Stimulated activated CD4-positive, alpha-beta T cell treated with anti-CD3 and anti-CD28 coated beads, Interleukin-15, amount 100 ng/mL, for 1 hour (primary cell): ENCODE measurements around the gene TRIP13.
A peak's percentile ranks its signal among the peaks of the same experiment; 100 is the strongest.
"Not testable (repeated sequence)": the region's sequence is repeated elsewhere in the genome, so short reads cannot be mapped to it uniquely, and the experiment has no call there.

Experiments
- DNase-seq, 2 donors: peaks; one replicate each; pipeline ENCODE4 v3.0.0-alpha.2; 2020; ENCODE audit warnings: low read depth in 1 of 2, low spot score in 1 of 2

TRIP13 gene, protein sequence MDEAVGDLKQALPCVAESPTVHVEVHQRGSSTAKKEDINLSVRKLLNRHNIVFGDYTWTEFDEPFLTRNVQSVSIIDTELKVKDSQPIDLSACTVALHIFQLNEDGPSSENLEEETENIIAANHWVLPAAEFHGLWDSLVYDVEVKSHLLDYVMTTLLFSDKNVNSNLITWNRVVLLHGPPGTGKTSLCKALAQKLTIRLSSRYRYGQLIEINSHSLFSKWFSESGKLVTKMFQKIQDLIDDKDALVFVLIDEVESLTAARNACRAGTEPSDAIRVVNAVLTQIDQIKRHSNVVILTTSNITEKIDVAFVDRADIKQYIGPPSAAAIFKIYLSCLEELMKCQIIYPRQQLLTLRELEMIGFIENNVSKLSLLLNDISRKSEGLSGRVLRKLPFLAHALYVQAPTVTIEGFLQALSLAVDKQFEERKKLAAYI

DNA sequence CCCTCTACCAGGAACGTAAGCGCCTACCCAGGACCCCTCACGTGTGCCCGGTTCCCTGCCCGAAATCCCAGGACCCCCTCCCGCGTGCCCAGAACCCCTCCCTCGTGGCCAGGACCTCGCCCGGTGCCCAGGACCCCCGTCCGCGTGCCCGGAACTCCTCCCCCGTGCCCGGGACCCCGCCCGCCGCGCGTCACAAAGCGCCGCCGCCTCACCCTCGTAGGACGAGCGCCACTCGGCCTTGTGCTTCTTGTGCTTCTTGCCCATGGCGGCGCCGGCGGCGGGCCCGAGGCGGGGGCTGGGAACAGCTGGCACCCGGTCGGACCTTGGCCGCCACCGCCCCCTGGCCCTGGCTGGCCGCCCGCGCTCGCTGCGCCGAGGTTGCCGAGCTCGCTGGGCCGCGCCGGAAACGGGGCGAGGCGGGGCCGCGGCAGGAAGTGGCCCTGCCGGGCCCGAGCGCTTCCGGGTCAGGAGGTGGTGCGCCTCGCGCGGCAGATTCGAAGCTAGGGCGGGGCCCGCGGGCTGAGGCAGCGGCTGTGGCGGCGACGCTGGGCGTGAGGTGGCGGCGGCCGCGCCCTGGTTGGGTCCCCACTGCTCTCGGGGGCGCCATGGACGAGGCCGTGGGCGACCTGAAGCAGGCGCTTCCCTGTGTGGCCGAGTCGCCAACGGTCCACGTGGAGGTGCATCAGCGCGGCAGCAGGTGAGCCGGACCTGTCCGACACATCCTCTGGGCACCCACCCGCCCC, at the start of gene TRIP13, which contains the start of gene BRD9:
Gene TRIP13, plus strand, starts transcription at position 491 of the 743 bp plus-strand sequence. Its CDS starts 115 bp downstream, at position 606.
Gene BRD9, minus strand, starts transcription at position 408 of the 743 bp plus-strand sequence. Its CDS starts 144 bp downstream, at position 264.
- DNase-seq: peak; percentile 69 to 77

DNA sequence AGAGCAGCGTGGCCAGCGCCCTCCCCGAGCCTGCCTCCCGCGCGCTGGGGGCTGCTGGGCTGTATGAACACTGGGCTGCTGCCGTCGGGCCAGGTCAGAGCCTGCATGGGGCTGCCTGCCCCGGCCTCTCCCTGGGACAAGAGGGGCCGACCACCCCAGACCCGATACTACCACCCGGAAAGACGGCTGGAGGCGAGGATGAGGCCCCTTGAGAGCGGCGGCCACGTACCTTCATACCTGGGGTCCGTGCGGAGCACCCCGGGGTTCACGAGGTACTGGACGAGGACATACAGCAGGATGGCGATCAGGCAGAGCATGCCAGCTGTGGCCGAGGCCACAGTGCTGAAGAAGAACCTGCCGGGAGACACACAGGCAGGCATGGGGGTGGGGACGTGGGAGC, 49.3 kb upstream of the TRIP13 start:
- not testable (repeated sequence) for DNase-seq

DNA sequence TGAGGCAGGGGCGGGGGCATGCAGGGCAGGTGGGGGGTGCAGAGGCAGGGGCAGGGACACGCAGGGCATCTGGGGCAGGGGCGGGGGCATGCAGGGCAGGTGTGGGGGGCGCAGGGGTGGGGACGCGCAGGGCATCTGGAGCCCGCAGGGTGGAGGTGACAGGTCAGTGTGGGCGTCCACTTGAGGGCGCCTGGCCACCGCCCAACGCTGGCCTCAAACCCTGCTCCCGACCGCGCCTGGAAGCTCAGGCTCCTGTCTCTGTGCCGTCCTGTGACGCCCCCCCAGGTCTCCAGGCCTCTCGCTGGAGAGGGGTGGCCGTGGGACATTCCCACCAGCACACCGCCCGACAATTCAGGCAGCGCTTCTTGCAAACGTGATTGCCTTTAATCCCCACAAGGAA, 48.8 kb upstream of the TRIP13 start:
- not testable (repeated sequence) for DNase-seq

DNA sequence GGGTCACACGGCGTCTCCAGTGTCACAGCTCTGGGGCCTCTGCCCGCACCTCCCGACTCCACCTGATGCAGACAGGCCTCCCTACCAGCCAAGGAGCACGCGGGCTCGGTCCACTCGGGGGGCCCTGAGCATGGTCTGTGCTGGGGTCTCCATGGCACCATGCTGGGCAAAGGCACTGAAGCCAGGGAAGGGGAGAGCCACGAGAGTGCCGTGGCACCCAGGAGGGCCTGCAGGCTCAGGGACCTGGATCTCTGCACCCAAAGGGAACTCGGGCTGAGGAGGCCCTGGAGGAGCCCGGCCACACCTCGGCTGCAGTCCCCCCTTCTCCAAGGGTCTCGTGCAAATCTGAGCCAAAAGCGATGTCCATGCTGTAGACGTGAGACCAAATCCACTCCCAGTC, 48.3 kb upstream of the TRIP13 start:
- not testable (repeated sequence) for DNase-seq

DNA sequence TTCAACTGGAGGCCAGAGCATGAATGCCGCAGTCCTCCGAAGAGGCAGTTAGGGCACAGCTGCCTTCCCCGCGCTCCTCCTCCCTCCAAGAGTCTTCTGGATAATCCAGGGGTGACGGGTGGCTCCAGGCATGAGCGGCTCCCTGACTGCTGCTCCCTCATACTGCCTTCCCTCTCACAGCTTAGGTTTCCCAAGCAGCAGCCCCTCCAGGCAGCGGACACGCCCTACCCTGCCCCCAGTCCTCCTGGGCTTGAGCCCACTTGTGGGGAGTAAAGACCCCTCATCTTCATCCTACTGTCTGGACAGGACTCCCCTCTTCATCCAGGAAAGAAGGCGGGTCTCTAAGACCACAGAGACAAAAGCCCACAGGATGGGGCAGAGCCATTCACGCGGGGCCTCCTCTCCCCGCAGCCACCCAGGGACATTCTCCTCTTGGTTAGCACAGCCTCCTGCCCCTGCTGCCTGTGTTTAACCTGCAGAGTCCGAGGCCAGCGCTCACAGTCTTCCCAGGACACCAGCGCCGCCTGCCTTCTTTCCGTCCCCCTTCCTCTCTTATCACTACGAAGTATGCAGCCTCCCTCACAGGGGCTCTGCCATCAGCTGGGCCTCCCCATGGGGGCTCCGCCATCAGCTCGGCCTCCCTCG, 47.5 kb upstream of the TRIP13 start:
- not testable (repeated sequence) for DNase-seq

DNA sequence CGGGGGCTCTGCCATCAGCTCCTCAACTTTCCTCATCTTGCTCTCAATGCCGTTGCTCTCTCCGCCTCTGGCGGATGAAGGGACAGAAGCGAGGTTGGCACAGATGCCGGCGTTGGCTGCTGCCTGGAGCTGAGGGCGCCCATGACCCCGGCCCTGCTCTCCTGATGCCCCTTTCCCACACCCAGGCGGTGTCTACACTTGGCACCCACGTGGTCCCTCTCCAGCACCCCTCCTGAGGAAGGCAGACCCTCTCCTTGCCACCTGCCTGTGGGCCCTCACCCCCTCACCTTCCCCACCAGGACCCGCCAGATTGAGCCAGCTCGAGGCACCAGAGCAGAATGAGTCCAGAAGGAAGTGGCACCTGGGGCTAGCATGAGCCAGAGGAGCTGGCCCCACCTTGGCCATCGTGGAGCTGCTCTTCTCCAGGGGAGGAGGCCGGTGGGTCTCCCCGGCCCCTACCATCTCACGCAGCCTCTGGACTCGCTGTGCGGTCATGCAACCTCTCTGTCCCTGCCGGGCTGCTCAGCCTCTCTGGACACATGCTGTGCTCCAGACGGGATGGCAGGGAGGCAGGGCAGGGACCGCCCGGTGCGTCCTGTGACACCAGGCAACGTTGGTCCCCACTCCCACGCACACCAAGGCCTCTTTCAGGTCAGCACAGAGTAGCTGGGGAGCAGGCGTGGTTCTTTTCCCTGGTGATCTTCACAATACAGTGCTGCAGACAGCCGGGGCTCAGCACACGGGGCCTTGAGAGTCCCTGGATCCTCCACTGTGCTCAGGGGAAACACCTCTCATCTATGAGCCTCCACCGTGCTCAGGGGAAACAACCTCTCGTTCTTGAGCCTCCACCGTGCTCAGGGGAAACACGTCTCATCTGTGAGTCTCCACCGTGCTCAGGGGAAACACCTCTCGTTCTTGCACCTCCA, 46.7 kb upstream of the TRIP13 start:
- not testable (repeated sequence) for DNase-seq

DNA sequence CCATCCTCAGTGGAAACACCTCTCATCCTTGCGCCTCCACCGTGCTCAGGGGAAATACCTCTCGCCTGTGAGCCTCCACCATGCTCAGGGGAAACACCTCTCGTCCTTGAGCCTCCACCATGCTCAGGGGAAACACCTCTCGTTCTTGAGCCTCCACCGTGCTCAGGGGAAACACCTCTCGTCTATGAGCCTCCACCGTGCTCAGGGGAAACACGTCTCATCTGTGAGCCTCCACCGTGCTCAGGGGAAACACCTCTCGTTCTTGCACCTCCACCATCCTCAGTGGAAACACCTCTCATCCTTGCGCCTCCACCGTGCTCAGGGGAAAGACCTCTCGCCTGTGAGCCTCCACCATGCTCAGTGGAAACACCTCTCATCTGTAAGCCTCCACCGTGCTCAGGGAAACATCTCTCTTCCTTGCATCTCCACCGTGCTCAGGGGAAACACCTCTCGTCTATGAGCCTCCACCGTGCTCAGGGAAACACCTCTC, 46.0 kb upstream of the TRIP13 start:
- DNase-seq: not testable (repeated sequence)

DNA sequence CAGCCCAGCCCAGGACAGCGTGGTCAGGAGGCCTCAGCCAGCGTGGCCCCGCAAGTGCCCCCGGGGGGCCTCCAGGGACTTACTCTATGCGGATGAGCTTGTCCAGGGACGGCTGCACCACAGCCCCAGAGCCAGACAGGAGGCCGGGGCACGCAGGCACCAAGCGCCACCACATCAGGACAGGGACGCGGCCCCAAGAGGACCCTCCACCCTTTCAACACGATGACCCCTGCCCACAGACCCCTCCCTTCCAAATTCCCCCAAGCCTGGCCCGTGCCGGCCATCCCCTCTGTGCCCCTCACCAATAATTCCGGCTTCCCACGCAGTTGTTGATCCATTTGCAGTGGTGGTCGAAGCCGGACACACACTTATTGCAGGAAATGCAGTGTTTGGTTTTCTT, 45.5 kb upstream of the TRIP13 start:
- DNase-seq: not testable (repeated sequence)

DNA sequence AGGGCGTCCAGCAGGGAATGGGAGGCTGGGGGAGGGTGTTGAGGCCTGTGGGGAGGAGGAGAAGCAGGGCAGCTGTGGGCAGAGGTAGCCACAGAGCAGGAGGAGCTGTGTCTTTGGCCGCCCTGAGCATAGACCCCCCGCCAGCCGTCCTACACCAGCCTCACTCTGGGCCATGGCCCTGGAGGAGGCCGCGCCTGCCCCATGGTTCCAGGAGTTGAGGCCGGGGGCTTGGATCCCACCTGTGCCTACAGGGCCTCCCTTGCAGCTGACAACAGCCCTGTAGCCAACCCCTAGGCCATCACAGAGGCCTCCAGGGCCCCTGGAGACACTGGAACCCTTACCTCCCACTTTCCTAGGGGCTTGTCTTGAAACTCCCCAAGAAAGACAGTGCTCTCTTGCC, 44.9 kb upstream of the TRIP13 start:
- DNase-seq: not testable (repeated sequence)

DNA sequence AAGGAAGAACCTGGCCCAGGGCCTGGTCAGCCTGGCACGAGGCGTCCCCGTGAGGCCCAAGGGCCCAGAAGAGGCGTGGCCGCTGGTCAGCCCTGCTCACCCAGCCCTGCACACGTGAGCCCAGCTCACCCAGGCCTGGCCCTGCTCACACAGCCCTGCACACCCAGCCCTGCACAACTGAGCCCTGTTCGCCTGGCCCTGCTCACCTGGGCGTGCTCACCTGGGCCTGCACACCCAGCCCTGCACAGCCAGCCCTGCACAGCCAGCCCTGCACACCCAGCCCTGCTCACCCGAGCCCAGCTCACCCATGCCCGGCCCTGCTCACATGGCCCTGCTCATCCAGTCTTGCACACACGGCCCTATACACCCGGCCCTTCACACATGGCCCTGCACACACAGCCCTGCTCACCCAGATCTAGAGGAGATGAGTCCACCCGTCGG, 44.0 kb upstream of the TRIP13 start:
- DNase-seq: no peak

DNA sequence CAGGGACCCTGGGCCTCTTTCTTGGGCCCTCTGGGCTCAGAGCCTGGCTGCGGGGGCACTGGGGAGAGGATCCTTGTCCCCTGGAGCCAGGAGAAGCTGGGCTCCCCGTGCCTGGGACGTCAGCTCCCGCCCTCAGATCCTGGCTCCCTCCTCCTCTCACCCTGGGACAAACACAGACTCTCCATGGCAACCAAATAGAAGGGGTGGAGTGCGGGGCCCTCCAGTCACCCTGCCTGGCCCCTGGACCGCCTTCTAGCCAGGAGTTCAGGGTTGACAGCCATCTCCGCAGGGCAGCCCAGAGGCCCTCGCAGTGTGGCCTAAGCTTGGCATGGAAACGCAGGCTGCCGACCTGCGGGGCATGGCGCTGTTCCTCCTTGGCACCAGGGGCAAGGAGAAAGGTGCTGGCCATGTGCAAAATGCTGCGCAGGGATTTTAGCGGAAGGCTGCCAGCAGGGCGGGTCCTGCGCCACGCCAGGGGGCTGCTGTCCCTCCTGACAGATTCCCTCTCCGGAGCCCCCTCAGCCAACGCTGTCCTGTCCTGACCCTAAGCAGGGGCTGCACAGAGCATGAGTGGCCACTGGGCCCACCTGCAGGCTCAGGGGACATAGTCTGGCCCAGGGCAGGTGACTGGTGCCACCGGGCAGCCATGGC, 42.9 kb upstream of the TRIP13 start:
- DNase-seq: no peak

DNA sequence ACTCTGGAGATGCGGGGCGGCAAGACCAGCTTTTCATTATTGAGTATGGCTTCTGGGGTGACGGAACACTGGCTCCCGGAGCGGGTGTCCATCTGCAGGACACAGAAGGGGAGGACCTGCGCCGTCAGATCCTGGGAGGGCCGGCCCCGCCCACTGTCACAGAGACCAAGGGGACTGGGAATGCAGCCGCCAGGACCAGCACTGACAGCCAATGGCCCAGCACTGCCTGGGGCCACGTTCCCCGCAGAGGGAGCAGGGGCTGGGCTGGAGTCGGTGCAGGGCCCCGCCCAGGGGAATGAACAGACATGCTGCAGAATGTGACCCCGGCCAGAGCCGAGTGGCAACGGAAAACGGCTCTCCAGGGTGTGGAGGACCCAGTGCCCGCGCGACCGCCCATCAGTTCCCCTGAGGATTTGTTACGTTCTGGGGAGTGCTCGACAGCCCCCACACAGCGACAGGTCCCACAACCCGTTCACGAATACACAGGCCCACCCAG, 42.1 kb upstream of the TRIP13 start, which contains the start of gene ZDHHC11:
Gene ZDHHC11, minus strand, starts transcription at position 476 of the 496 bp plus-strand sequence. Its CDS starts 384 bp downstream, at position 92.
- DNase-seq: no peak

DNA sequence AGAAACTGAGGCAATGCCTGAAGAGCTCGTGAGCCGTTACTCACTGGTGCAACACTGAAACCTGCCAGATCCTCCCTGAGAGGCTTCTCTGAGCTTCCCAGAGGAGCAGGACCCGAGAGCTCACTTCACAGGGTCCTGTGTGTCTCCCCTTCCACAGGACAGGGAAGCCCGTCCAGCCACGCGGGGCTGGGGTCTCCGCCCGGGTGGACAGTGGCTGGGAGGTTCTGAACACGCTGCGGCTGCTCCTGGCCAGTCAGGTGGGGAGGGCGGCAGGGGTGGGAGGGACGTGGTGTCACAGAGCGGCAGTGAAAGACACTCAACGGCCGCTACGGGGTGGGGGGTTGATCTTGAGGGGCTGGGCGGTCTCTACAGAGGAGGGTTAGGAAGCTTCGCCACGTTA, 41.6 kb upstream of the TRIP13 start:
- no peak for DNase-seq

DNA sequence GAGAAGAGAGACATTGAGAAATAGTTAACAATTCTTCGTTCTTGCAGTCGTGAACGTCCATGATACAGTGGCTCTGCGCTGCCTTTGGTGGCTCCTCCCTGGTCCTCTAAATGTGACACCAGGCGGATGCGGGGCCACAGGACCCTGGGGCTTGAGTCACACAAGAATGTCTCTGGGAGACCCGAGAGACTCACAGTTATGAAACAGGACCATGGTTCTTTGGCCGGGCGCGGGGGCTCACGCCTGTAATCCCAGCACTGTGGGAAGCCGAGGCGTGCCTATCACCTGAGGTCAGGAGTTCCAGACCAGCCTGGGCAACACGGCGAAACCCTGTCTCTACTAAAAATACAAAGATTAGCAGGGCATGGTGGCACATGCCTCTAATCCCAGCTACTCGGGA, 41.1 kb upstream of the TRIP13 start:
- no peak for DNase-seq

DNA sequence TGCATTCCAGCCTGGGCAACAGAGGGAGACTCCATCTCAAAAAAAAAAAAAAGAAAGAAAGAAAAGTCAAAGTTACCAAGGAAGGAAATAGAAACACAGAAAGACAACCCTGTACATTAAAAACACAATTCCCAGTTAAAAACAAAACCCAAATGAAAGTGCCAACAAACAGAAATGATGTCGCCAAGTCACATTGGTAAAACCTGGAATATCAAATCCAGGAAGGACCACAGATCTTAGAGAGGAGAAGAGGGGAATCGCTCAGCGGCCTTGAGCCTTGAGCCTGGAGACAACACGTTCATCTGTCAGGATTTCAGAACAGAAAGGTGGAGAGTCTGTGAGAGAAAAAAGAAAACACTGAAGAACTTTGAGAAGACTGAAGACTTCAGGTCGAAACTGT, 40.7 kb upstream of the TRIP13 start:
- DNase-seq: no peak

DNA sequence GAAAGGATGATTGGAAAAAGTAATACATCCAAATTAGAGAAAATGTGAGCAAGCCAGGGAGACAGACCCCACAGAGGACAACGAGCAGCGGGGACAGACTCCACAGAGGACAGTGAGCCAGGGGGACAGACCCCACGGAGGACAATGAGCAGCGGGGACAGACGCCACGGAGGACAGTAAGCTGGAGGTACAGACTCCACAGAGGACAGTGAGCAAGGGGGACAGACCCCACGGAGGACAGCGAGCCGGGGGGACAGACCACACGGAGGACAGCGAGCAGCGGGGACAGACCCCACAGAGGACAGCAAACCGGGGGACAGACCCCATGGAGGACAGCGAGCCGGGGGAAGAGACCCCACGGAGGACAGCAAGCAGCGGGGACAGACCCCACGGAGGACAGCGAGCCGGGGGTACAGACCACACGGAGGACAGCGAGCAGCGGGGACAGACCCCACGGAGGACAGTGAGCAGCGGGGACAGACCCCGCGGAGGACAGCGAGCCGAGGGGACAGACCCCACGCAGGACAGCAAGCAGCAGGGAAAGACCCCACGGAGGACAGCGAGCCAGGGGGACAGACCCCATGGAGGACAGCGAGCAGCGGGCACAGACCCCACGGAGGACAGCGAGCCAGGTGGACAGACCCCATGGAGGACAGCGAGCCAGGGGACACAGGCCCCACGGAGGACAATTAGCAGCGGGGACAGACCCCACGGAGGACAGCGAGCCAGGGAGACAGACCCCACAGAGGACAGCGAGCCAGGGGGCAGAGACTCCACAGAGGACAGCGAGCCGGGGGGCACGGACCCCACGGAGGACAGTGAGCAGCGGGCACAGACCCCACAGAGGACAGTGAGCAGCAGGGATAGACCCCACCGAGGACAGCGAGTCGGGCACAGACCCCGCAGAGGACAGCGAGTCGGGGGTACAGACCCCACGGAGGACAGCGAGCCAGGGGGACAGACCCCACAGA, 40.0 kb upstream of the TRIP13 start:
- no peak for DNase-seq

DNA sequence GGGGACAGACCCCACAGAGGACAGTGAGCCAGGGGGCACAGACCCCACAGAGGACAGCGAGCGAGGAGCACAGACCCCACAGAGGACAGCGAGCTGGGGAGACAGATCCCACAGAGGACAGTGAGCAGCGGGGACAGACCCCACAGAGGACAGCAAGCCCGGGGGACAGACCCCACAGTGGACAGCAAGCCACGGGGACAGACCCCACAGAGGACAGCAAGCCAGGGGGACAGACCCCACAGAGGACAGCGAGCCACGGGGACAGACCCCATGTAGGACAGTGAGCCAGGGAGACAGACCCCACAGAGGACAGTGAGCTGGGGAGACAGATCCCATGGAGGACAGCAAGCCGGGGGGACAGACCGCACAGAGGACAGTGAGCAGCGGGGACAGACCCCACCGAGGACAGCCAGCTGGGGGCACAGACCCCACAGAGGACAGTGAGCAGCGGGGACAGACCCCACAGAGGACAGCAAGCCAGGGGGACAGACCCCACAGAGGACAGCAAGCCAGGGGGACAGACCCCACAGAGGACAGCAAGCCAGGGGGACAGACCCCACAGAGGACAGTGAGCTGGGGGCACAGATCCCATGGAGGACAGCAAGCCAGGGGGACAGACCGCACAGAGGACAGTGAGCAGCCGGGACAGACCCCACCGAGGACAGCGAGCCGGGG, 39.1 kb upstream of the TRIP13 start:
- not testable (repeated sequence) for DNase-seq

DNA sequence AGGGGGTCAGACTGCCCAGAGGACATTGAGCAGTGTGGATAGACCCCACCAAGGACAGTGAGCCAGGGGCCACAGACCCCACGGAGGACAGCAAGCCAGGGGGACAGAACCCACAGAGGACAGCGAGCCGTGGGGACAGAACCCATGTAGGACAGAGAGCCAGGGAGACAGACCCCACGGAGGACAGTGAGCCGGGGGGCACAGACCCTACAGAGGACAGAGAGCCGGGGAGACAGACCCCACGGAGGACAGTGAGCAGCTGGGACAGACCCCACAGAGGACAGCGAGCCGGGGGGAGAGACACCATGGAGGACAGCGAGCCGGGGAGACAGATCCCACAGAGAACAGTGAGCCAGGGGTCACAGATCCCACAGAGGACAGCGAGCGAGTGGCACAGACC, 38.5 kb upstream of the TRIP13 start:
- no peak for DNase-seq
